Erythroblast (primary cell): ENCODE measurements around the gene LAMB2.

Experiments used
- GATA1 ChIP-seq: IDR thresholded peaks from 2 replicates; pipeline ENCODE4 v1.6.1; 2011; ENCODE audit warnings: low read depth, mild to moderate bottlenecking, control low read depth, low read length, moderate library complexity
- POLR2A ChIP-seq: IDR thresholded peaks from 2 replicates; pipeline ENCODE4 v1.6.1; 2011; ENCODE audit warnings: mild to moderate bottlenecking, low read length

GRCh38 chr3:49140080-49140479 lies 7.2 kb upstream of the LAMB2 start:
- TF ChIP-seq POLR2A (no peak), GATA1 (no peak)
